Measurements from ENCODE around the gene ZNF274.
"Not testable (repeated sequence)": the region's sequence is repeated elsewhere in the genome, so short reads cannot be mapped to it uniquely, and the experiment has no call there.

ZNF274 gene

GRCh38 chr19:58228585-58229254 lies 45.9 kb downstream of the ZNF274 start, which contains the start of gene ZNF544:
ZNF544 (plus strand) TSS chr19:58228914; CDS start chr19:58244024, 15,110 bp downstream.
- TF ChIP-seq CTCF (conservative IDR thresholded peaks at IDR 0.05; ENCODE audit: low read depth): no peak; the same call in 1 of the 2 replicates
- POLR2A ChIA-PET (ENCODE audit: low non-redundant PET): interaction anchor here (0.5 to 1.7 kb wide), 2 partner anchors 45 to 47 kb away, joined by 6 to 11 read pairs; no protein-coding TSS in a partner anchor
- peak within 1 kb of the TSS; percentile 93 for H3K27ac ChIP-seq
- CTCF ChIA-PET: interaction anchor here (0.6 to 0.9 kb wide), 5 partner anchors 18 to 137 kb away, joined by 3 to 10 read pairs (median 3); no protein-coding TSS in a partner anchor
- peak; percentile 76 for DNase-seq (ENCODE audit: low spot score)

GRCh38 chr19:58229255-58229639 lies 46.4 kb downstream of the ZNF274 start:
- 0 out of 2 replicates have a peak, but pooled peaks have one; percentile 12 for TF ChIP-seq CTCF (conservative IDR thresholded peaks at IDR 0.05; ENCODE audit: low read depth)
- CTCF ChIA-PET: interaction anchor here (0.6 kb wide), 3 partner anchors 19 to 138 kb away, joined by 3 to 10 read pairs (median 4); no protein-coding TSS in a partner anchor
- POLR2A ChIA-PET (ENCODE audit: low non-redundant PET): interaction anchor here (0.5 to 1.7 kb wide), 2 partner anchors 46 to 47 kb away, joined by 6 to 11 read pairs; no protein-coding TSS in a partner anchor
- peak; percentile 57 for DNase-seq (ENCODE audit: low spot score)
- peak overlapping the region; percentile 93 for H3K27ac ChIP-seq

GRCh38 chr19:58237324-58237723 lies 54.5 kb downstream of the ZNF274 start:
- DNase-seq (ENCODE audit: low spot score): no peak
- ChIA-PET CTCF (no interaction called here), POLR2A (ENCODE audit: low non-redundant PET) (no interaction called here)
- no peak for TF ChIP-seq CTCF (conservative IDR thresholded peaks at IDR 0.05; ENCODE audit: low read depth)
- H3K27ac ChIP-seq: no peak overlapping the region

GRCh38 chr19:58243351-58243750 lies 60.5 kb downstream of the ZNF274 start:
- CTCF ChIA-PET: no interaction called here
- no peak for TF ChIP-seq CTCF (conservative IDR thresholded peaks at IDR 0.05; ENCODE audit: low read depth)

GRCh38 chr19:58248886-58249285 lies 66.0 kb downstream of the ZNF274 start:
- ChIA-PET POLR2A (ENCODE audit: low non-redundant PET) (no interaction called here), CTCF (no interaction called here)
- no peak overlapping the region for H3K27ac ChIP-seq
- DNase-seq (ENCODE audit: low spot score): no peak
- no peak for TF ChIP-seq CTCF (conservative IDR thresholded peaks at IDR 0.05; ENCODE audit: low read depth)

More at GRCh38 chr19:58243351-58243750, 60.5 kb downstream of the ZNF274 start:
- no peak overlapping the region for H3K27ac ChIP-seq
- no peak for DNase-seq (ENCODE audit: low spot score)
- POLR2A ChIA-PET (ENCODE audit: low non-redundant PET): no interaction called here

- ChIA-PET CTCF (no interaction called here), POLR2A (ENCODE audit: low non-redundant PET) (no interaction called here)
- H3K27ac ChIP-seq: no peak overlapping the region
- TF ChIP-seq CTCF (conservative IDR thresholded peaks at IDR 0.05; ENCODE audit: low read depth): no peak
- no peak for DNase-seq (ENCODE audit: low spot score)
Observed at GRCh38 chr19:58252102-58252685, 69.3 kb downstream of the ZNF274 start.

GRCh38 chr19:58258259-58258658 lies 75.4 kb downstream of the ZNF274 start:
- CTCF ChIA-PET; POLR2A ChIA-PET (ENCODE audit: low non-redundant PET); DNase-seq (ENCODE audit: low spot score); H3K27ac ChIP-seq: not testable (repeated sequence)

Data from RWPE1 (cell line).